Nephron progenitor cell (in vitro differentiated cells): ENCODE results near the gene TF.
"Not testable (repeated sequence)": the region's sequence is repeated elsewhere in the genome, so short reads cannot be mapped to it uniquely, and the experiment has no call there.

ENCODE experiments used
- DNase-seq: peaks from one replicate; pipeline ENCODE4 v3.0.0; 2021
- H3K27ac Mint-ChIP-seq: 2 replicates; pipeline ENCODE4 v1.8.0; 2021; ENCODE audit warnings: mild to moderate bottlenecking, moderate library complexity, mixed read lengths
- H3K27me3 Mint-ChIP-seq: 2 replicates; pipeline ENCODE4 v1.8.0; 2021; ENCODE audit warnings: mild to moderate bottlenecking, low read depth, mixed read lengths; ENCODE audit not compliant: poor library complexity
- H3K36me3 Mint-ChIP-seq: 2 replicates; pipeline ENCODE4 v1.8.0; 2021; ENCODE audit warnings: low read depth, mixed read lengths
- H3K4me1 Mint-ChIP-seq: 2 replicates; pipeline ENCODE4 v1.8.0; 2021; ENCODE audit warnings: mixed read lengths
- H3K4me3 Mint-ChIP-seq: 2 replicates; pipeline ENCODE4 v1.8.0; 2021; ENCODE audit warnings: mild to moderate bottlenecking, moderate library complexity, mixed read lengths
- H3K9me3 Mint-ChIP-seq: 2 replicates; pipeline ENCODE4 v1.8.0; 2021; ENCODE audit warnings: mild to moderate bottlenecking, moderate library complexity, mixed read lengths
- TF ChIP-seq, protein P1 (sequence below): fragments of 200-600 bp; sonication (generic); IDR thresholded peaks from 2 replicates; pipeline ENCODE4 v1.5.0; 2021; ENCODE audit warnings: antibody characterized with exemption

The TF gene

DNA sequence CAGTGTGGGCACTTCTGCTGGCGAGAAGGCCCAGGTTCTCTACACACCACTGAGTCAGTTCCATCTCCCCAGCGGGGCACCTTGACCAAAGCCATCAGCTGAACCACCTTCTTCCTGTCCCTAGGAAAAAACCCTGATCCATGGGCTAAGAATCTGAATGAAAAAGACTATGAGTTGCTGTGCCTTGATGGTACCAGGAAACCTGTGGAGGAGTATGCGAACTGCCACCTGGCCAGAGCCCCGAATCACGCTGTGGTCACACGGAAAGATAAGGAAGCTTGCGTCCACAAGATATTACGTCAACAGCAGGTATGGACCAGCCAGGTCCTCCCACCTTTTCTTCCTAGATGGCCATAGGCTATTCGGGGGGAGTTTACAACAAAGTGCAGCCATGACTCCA lies 29.1 kb downstream of the TF start:
- no peak for DNase-seq
- H3K27me3 Mint-ChIP-seq = peaks cover 45% of the 10 kb centered on the region
- no peak overlapping the region for H3K4me3 Mint-ChIP-seq
- H3K4me1 Mint-ChIP-seq = no peaks in the 10 kb centered on the region
- no peaks in the 10 kb centered on the region for H3K36me3 Mint-ChIP-seq
- no peaks in the 10 kb centered on the region for H3K9me3 Mint-ChIP-seq
- no peak overlapping the region for H3K27ac Mint-ChIP-seq
- TF ChIP-seq, protein P1, sequence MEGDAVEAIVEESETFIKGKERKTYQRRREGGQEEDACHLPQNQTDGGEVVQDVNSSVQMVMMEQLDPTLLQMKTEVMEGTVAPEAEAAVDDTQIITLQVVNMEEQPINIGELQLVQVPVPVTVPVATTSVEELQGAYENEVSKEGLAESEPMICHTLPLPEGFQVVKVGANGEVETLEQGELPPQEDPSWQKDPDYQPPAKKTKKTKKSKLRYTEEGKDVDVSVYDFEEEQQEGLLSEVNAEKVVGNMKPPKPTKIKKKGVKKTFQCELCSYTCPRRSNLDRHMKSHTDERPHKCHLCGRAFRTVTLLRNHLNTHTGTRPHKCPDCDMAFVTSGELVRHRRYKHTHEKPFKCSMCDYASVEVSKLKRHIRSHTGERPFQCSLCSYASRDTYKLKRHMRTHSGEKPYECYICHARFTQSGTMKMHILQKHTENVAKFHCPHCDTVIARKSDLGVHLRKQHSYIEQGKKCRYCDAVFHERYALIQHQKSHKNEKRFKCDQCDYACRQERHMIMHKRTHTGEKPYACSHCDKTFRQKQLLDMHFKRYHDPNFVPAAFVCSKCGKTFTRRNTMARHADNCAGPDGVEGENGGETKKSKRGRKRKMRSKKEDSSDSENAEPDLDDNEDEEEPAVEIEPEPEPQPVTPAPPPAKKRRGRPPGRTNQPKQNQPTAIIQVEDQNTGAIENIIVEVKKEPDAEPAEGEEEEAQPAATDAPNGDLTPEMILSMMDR = no peak

DNA sequence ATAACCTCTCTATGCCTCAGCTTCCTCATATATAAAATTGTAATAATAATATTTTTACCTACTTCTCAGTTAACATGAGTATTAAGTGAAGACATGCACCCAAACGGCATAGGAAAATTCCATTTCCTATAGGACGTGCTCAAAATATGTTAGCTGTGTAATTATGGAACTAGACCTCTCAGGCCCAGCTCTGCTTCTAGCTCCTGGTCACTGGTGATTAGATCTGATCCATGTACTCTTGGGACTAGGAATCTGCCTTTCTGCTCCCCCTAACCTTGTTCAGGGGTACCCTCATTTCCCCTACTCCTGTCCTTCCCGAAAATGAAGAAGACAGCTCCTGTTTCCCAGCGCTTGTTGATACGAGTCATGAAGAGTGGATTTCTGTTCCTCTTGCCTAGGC lies 29.6 kb downstream of the TF start:
- no peak for DNase-seq
- Mint-ChIP-seq H3K36me3 (no peaks in the 10 kb centered on the region), H3K9me3 (no peaks in the 10 kb centered on the region), H3K27me3 (peaks cover 45% of the 10 kb centered on the region), H3K4me1 (no peaks in the 10 kb centered on the region), H3K4me3 (no peak overlapping the region), H3K27ac (no peak overlapping the region)
- TF ChIP-seq, protein P1 = no peak

DNA sequence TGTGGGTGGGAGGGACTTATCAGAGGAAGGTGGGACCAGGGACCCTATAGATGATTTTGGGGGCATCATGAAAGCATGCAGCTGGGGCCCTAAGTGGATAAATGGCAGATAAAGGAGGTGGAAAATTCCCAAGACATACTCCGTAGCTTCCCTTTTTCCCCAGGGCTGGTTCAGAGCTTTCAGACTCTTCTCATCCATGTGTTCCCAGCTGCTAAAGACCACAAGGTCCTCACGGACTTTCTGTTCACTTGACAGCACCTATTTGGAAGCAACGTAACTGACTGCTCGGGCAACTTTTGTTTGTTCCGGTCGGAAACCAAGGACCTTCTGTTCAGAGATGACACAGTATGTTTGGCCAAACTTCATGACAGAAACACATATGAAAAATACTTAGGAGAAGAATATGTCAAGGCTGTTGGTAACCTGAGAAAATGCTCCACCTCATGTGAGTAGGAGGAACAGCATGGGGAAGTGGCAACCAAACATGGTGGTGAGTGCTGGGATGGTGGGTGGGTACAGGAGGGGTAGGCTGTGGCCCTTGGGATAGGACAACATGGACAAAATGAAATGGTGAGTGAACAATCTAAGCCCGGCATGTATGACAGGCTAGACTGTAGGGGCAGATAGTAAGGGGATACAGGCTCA lies 30.7 kb downstream of the TF start:
- no peak overlapping the region for H3K27ac Mint-ChIP-seq
- no peak overlapping the region for H3K4me3 Mint-ChIP-seq
- peaks cover 39% of the 10 kb centered on the region for H3K27me3 Mint-ChIP-seq
- H3K9me3 Mint-ChIP-seq = no peaks in the 10 kb centered on the region
- no peaks in the 10 kb centered on the region for H3K4me1 Mint-ChIP-seq
- TF ChIP-seq, protein P1 = no peak
- H3K36me3 Mint-ChIP-seq = no peaks in the 10 kb centered on the region
- DNase-seq = no peak

DNA sequence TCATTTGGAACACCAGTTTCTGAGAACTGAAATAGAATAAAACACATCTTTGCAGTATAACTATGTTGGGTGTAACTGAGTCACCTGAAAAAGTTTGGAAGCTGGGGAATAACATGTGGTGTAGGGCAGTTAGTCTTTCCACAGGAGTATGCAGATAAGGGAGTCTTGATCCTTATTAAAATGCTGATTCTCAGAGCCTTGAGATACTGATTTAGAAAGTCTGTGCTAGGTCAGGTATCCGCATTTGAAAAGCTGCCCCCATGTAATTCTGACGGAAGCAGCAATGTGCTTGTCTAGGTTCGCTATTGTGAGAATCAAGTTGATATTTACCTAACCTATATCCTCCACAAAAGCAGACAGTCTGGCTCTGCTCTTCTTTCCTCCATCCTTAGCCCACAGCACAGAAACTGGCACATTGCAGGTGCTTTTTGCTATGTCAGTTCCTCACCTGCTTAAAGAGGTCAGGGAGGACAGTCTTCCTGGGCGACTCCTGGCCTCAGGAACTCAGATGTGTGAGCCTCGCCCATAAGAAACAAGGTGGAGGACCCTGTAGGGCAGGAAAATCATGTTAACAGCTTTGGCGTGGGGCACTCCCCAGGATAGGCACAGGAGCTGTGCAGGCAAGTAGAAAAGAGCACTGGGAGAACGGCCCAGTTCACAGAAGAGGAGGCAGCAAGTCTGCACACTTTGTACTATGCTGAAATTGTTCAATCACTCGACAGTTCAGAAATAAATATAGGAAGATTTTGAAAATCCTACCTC lies 31.8 kb downstream of the TF start:
- peaks cover 41% of the 10 kb centered on the region for H3K27me3 Mint-ChIP-seq
- H3K4me3 Mint-ChIP-seq = no peak overlapping the region
- TF ChIP-seq, protein P1 = no peak

DNA sequence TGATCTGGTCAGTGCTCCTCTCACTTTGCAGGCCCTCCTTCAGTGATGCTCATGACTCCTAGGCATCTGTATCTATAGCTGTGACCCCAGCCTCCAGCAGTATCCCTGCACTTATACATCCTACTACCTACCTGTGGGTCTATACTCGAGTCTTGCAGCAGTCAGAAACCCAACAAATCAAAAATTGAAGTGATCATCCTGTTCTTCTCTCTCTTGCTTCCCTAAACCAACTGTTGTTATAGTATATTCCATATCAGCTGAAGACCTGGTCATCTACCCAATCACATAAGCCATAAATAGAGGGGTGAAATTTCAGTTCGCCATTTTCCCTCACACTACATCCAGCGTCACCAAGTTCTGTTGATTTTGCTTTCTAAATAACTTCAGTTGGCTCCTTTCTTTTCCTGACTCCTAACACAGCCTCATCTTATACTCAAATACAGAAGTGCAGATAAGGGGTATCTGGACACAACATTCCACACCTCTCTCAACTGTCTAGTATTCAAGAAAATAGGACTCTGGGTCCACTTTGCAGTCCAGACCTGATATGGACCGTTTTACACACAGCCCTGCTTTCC lies 33.5 kb downstream of the TF start:
- no peak overlapping the region for H3K27ac Mint-ChIP-seq
- DNase-seq = no peak
- H3K4me1 Mint-ChIP-seq = no peaks in the 10 kb centered on the region
- TF ChIP-seq, protein P1 = no peak
- no peak overlapping the region for H3K4me3 Mint-ChIP-seq
- peaks cover 14% of the 10 kb centered on the region for H3K9me3 Mint-ChIP-seq
- peaks cover 29% of the 10 kb centered on the region for H3K27me3 Mint-ChIP-seq
- H3K36me3 Mint-ChIP-seq = no peaks in the 10 kb centered on the region

More for the DNA sequence above, 31.8 kb downstream of the TF start:
- Mint-ChIP-seq H3K4me1 (no peaks in the 10 kb centered on the region), H3K9me3 (peaks cover 6% of the 10 kb centered on the region), H3K27ac (no peak overlapping the region), H3K36me3 (no peaks in the 10 kb centered on the region)
- no peak for DNase-seq

DNA sequence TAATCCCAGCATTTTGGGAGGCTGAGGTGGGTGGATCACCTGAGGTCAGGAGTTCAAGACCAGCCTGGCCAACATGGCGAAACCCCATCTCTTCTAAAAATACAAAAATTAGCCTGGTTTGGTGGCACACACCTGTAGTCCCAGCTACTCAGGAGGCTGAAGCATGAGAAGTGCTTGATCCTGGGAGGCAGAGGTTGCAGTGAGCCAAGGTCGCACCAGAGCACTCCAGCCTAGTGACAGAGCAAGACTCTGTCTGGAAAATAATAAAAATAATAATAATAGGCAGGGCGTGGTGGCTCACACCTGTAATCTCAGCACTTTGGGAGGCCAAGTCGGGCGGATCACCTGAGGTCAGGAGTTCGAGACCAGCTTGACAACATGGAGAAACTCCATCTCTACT lies 34.6 kb downstream of the TF start:
- not testable (repeated sequence) for H3K36me3 Mint-ChIP-seq, H3K4me1 Mint-ChIP-seq, DNase-seq, H3K4me3 Mint-ChIP-seq, H3K27ac Mint-ChIP-seq
- peaks cover 14% of the 10 kb centered on the region for H3K9me3 Mint-ChIP-seq
- H3K27me3 Mint-ChIP-seq = peaks cover 23% of the 10 kb centered on the region
